Sigmoid colon (tissue), 7 donors: Measurements from ENCODE around the gene ARID5A. TPM values are rescaled to one million over a fixed set of nuclear protein-coding genes. Genes with fewer than 3 reads are reported as not detected.
A peak's percentile ranks its signal among the peaks of the same experiment; 100 is the strongest.

Experiments used
- DNase-seq: peaks from one replicate; pipeline ENCODE4 v3.0.0-alpha.2; 2019
- H3K27ac ChIP-seq, 4 donors: fragments of 200-600 bp; sonication (generic); one replicate each; pipeline ENCODE4 v1.5.1; 2016 to 2019; ENCODE audit warnings: mild to moderate bottlenecking in 1 of 4
- H3K27me3 ChIP-seq, 3 donors: fragments of 200-600 bp; sonication (generic); one replicate each; pipeline ENCODE4 v1.5.1; 2019; ENCODE audit warnings: mild to moderate bottlenecking in 1 of 3
- H3K36me3 ChIP-seq, 4 donors: fragments of 200-600 bp; sonication (generic); one replicate each; pipeline ENCODE4 v1.5.1; 2016 to 2019
- H3K4me1 ChIP-seq, 4 donors: fragments of 200-600 bp; sonication (generic); one replicate each; pipeline ENCODE4 v1.5.1; 2017 to 2019
- H3K4me3 ChIP-seq, 4 donors: fragments of 200-600 bp; sonication (generic); one replicate each; pipeline ENCODE4 v1.5.1; 2017 to 2019; ENCODE audit warnings: mild to moderate bottlenecking in 2 of 4, moderate library complexity in 1 of 4
- H3K9me3 ChIP-seq, 4 donors: fragments of 200-600 bp in 3 of 4; sonication (generic) in 3 of 4; one replicate each; pipeline versions ENCODE4 v1.5.1 to v1.6.1; 2013 to 2019
- EP300 ChIP-seq, 4 donors: sonication (generic); formaldehyde crosslinking; IDR thresholded peaks; one replicate each; pipeline ENCODE4 v1.6.1; 2017; ENCODE audit warnings: antibody characterized with exemption in 4 of 4
- POLR2A ChIP-seq, 2 donors: fragments of 450-650 bp; IDR thresholded peaks; one replicate each; pipeline ENCODE4 v1.6.1; 2016; ENCODE audit warnings: antibody characterized with exemption in 2 of 2, mild to moderate bottlenecking in 2 of 2, moderate library complexity in 2 of 2
- POLR2AphosphoS5 ChIP-seq, 4 donors: sonication (generic); formaldehyde crosslinking; IDR thresholded peaks; one replicate each; pipeline ENCODE4 v1.6.1; 2017; ENCODE audit warnings: antibody characterized with exemption in 4 of 4
- WGBS, 2 donors: extraction: QIAGEN DNeasy Blood & Tissue Kit; methylation state at CpG; one replicate each; pipeline ENCODE4 v1.1.7; 2013; 5-methylcytosine and 5-hydroxymethylcytosine counted together
- intact Hi-C: fragments of 100-400 bp; cut with DNase I; formaldehyde crosslinking; loops from one replicate; pipeline ENCODE4 v1.15.1; 2023
- polyA plus RNA-seq, 3 donors: library from polyadenylated mRNA; stranded (reverse); fragments of 200-250 nt; gene quantifications; one replicate each; pipeline ENCODE4 v1.2.3, GENCODE V29; 2013
- total RNA-seq, 4 donors: library from RNA; depleted of rRNA; stranded (reverse); fragments of >200 nt; gene quantifications; one replicate each; pipeline ENCODE4 v1.1.0, GENCODE V29; 2016
- TF ChIP-seq, protein P1 (sequence below), 4 experiments: fragments of 450-650 bp in 3 of 4; fragments of 200-600 bp in 1 of 4; IDR thresholded peaks; one replicate each; pipeline ENCODE4 v1.5.1; 2016 to 2019; ENCODE audit warnings: antibody characterized with exemption in 4 of 4, mild to moderate bottlenecking in 3 of 4, moderate library complexity in 2 of 4
- donor health status: healthy with polysubstance abuse.
- donor health status: Bipolar disorder and iron deficiency.
- donor health status: healthy.

The ARID5A gene
- total and polyA plus RNA-seq, 7 donors = 7.8 to 179 (median 17.9) TPM

DNA sequence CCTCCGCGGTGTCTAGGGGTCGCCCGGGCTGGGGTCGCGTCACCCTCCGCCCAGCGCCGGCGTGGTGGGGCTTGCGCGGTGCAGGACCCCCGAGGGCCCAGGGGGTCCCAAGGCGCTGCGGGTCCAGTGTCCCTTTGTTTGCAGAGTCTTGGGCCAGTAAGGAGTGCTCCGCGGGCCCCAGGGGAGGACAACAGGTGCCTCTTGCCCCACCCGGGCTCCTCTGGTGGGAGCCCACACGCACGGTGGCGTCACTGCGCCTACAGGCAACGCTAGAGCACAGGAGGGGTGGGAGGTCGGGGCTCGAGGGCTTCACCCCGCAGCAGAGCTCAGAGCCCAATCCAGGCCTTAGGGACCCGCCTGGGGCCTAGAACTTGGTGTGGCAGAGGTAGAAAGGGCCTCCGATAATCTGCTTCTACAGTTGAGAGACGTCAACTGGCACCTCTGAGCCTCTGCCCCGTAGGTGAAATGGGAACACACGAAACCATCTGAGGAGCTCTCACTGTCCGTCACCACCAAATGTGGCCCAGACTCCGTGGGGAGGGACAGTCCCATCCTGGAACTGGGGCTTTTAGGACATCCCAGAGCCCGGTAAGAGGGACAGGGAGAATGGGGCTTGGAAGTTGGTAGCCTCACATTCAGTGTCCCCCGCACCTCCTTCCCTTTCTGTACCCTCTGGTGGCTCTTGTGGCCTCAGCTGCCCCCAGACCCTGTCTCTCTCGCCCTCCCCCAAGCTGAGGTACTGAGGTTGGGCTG lies 1.4 kb downstream of the ARID5A start:
- Histone ChIP-seq H3K27ac (peak overlapping the region; percentile 97 to 99 (median 98)), H3K4me3 (peak overlapping the region; percentile 86 to 99 (median 96)), H3K9me3 (no peaks in the 10 kb centered on the region), H3K36me3 (peaks cover 0 to 2% (median 0%) of the 10 kb centered on the region in 4 donors), H3K27me3 (no peaks in the 10 kb centered on the region), H3K4me1 (peaks cover 0 to 81% (median 71%) of the 10 kb centered on the region in 4 donors)
- 7% methylated on average over 36 of the region's 36 CpGs for WGBS, 2 donors
- DNase-seq = no peak
- intact Hi-C loops = loop anchor here (5.0 to 10.0 kb wide), 5 partner anchors 99 to 331 kb away; partner anchors contain the start of genes CNNM4, KANSL3, NCAPH and STARD7
- TF ChIP-seq POLR2A (IDR thresholded peaks at IDR 0.05) (no peak), EP300 (IDR thresholded peaks at IDR 0.05) (no peak), POLR2AphosphoS5 (IDR thresholded peaks at IDR 0.05) (peak in 1 of 4 donors; percentile 1)

DNA sequence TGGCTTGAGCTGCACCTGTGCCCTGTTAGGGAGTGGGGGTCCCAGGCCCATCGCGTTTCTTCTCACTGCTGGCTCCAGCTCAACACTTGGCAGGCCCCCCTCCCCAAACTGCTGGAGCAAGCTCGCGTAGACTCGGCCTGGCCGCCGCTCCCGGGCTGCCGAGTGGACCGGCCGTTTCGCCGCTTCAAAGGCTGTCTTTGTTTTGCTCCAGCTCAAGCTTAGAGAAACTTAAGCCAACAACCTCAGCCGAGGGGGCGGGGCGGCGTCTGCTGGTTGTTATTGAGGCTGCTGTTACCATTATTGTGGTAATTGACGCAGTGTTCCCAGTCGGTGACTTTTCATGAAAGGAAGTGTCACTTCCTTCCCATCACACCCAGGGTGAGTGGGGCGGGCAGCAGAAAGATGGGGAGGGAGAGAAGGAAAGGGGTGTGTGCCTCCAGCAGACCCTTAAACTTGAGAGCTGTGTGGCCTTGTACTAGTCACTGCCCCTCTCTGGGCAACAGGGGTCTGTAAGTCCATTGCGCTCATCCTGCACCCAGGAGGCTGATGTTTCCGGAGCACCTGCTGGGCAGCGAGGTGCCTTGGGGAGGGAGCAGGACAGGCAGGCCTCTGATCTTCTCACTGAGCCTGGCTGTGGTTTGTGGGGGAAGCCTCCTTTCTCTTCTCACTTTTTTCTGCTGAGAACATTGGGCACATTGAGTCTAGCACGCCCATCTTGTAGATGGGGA lies 2.1 kb downstream of the ARID5A start:
- intact Hi-C loops = loop anchor here (5.0 to 10.0 kb wide), 5 partner anchors 99 to 331 kb away; partner anchors contain the start of genes CNNM4, KANSL3, NCAPH and STARD7
- Histone ChIP-seq H3K9me3 (no peaks in the 10 kb centered on the region), H3K36me3 (peaks cover 0 to 5% (median 0%) of the 10 kb centered on the region in 4 donors), H3K4me3 (peak overlapping the region; percentile 86 to 99 (median 96)), H3K27me3 (no peaks in the 10 kb centered on the region), H3K4me1 (peaks cover 0 to 73% (median 63%) of the 10 kb centered on the region in 4 donors), H3K27ac (peak overlapping the region; percentile 97 to 99 (median 98))
- WGBS, 2 donors = 12% methylated on average over 24 of the region's 24 CpGs
- TF ChIP-seq POLR2AphosphoS5 (IDR thresholded peaks at IDR 0.05) = peak in 3 of 4 donors; percentile 60 to 86 (median 74)
- peak in 2 of 4 donors; percentile 46 to 69 for TF ChIP-seq EP300 (IDR thresholded peaks at IDR 0.05)
- TF ChIP-seq, protein P1, sequence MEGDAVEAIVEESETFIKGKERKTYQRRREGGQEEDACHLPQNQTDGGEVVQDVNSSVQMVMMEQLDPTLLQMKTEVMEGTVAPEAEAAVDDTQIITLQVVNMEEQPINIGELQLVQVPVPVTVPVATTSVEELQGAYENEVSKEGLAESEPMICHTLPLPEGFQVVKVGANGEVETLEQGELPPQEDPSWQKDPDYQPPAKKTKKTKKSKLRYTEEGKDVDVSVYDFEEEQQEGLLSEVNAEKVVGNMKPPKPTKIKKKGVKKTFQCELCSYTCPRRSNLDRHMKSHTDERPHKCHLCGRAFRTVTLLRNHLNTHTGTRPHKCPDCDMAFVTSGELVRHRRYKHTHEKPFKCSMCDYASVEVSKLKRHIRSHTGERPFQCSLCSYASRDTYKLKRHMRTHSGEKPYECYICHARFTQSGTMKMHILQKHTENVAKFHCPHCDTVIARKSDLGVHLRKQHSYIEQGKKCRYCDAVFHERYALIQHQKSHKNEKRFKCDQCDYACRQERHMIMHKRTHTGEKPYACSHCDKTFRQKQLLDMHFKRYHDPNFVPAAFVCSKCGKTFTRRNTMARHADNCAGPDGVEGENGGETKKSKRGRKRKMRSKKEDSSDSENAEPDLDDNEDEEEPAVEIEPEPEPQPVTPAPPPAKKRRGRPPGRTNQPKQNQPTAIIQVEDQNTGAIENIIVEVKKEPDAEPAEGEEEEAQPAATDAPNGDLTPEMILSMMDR (IDR thresholded peaks at IDR 0.05) = no peak
- TF ChIP-seq POLR2A (IDR thresholded peaks at IDR 0.05) = peak in 1 of 2 donors; percentile 45
- DNase-seq = peak; percentile 86

DNA sequence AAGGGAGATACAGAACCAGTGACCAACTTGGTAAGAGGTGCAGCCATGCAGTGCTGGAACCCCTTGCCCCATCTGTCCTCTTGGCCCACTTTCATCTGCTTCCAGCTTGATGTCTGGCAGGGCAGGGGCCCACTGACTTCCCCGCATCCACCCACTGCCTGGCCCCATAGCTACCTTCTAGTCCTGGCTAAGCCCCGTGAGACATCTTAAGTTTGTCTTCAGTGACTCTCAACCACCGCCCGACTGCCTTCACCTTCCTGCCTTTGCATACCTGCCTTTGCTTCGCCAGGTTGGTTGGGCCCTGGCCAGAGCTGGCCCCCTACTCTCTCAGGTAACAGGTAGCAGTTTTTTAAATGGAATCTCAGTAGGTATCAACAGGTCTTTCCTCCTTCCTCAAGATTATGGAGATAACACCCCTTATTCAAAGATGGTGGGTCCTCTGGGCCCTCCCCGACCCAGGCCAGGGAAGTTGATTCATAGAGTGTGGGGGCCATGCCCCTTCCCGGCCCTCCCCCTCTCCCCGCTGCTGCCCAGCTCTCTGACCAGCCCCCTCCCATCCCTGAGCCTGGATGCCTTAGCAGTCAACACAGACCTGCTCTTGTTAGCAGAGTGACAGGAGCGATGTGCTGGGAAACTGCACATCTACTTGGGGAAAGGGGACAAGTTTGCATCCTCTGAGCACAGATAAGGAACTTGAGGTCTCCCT lies 2.8 kb downstream of the ARID5A start:
- peak overlapping the region in 2 of 4 donors; percentile 94 to 99 for H3K4me3 ChIP-seq
- peak overlapping the region; percentile 97 to 99 (median 98) for H3K27ac ChIP-seq
- no peak for DNase-seq
- H3K27me3 ChIP-seq = no peaks in the 10 kb centered on the region
- H3K9me3 ChIP-seq = no peaks in the 10 kb centered on the region
- intact Hi-C loops = loop anchor here (5.0 to 10.0 kb wide), 5 partner anchors 98 to 332 kb away; partner anchors contain the start of genes CNNM4, KANSL3, NCAPH and STARD7
- peaks cover 0 to 5% (median 0%) of the 10 kb centered on the region in 4 donors for H3K36me3 ChIP-seq
- peaks cover 0 to 66% (median 56%) of the 10 kb centered on the region in 4 donors for H3K4me1 ChIP-seq
- TF ChIP-seq POLR2AphosphoS5 (IDR thresholded peaks at IDR 0.05) (no peak), POLR2A (IDR thresholded peaks at IDR 0.05) (no peak), EP300 (IDR thresholded peaks at IDR 0.05) (no peak)
- TF ChIP-seq, protein P1 (IDR thresholded peaks at IDR 0.05) = no peak
- 70 to 88% methylated on average over 9 of the region's 9 CpGs for WGBS, 2 donors

DNA sequence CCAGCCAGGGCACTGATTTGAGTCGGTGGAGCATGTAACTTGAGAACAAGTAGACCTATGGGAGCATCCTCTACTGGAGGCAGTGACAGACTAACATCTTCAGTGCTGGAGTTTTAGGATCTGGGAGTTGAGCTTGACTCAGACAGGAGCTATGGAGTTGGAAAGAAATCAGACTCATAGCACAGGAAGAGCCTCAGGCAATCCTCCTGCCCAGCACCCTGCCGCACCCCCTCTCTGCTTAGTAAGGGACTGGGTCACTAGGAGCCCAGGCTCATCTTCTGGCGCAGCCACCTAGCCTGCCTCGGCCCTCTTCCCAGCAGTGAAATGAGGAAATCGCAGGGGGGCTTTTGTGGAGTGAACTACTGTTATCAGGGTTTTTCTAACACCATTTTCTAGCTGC lies 3.6 kb downstream of the ARID5A start:
- intact Hi-C loops = no loop called here
- TF ChIP-seq EP300 (IDR thresholded peaks at IDR 0.05) (no peak), POLR2AphosphoS5 (IDR thresholded peaks at IDR 0.05) (no peak), POLR2A (IDR thresholded peaks at IDR 0.05) (no peak)
- TF ChIP-seq, protein P1 (IDR thresholded peaks at IDR 0.05) = no peak

More for the DNA sequence above, 3.6 kb downstream of the ARID5A start:
- DNase-seq = no peak
- Histone ChIP-seq H3K36me3 (peaks cover 0 to 5% (median 0%) of the 10 kb centered on the region in 4 donors), H3K27me3 (no peaks in the 10 kb centered on the region), H3K9me3 (no peaks in the 10 kb centered on the region), H3K4me3 (no peak overlapping the region), H3K4me1 (peaks cover 0 to 58% (median 48%) of the 10 kb centered on the region in 4 donors), H3K27ac (peak overlapping the region in 3 of 4 donors; percentile 5 to 99 (median 97))
- 88 to 92% methylated on average over 5 of the region's 5 CpGs for WGBS, 2 donors
